ENCODE measurements around the gene TAS2R20. TPM values are rescaled to one million over a fixed set of nuclear protein-coding genes. Genes with fewer than 3 reads are reported as not detected.

TAS2R20 gene
- total RNA-seq, 1 experiment from 2014 or later = 1.3 TPM

DNA sequence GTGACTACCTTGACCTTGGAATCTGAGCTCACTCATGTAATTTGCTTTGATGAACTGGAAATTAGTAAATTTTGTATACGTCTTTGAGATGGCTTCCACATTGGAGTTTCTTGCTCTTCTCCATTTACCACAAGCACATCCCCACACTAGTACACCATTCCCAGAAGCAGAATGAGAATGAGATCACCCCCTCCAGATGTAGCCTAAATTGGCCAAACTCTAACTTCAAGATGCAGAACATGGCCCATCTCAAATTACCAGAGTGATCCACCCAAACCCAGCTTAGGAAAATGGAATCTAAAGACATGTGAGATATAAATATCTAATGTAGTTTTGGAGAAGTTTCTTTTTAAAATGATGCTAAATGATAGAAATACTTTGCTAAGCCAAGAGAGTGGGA lies 9.5 kb upstream of the TAS2R20 start:
- H4K5ac ChIP-seq (ENCODE audit: insufficient read length, low read depth, low read length) = no peak overlapping the region
- no peak overlapping the region for H3K27ac Mint-ChIP-seq
- H3K18ac ChIP-seq (ENCODE audit: insufficient read length, low read depth, low read length) = no peak overlapping the region
- H2BK15ac ChIP-seq (ENCODE audit: low read depth, low read length) = no peak overlapping the region
- no peaks in the 10 kb centered on the region for H3K27me3 Mint-ChIP-seq (ENCODE audit: low read depth)
- no peaks in the 10 kb centered on the region for H3K4me1 ChIP-seq (ENCODE audit: insufficient read depth, low read length)
- no peak overlapping the region for H3K9ac ChIP-seq (ENCODE audit: extremely low read depth, insufficient read length, low read length)
- no peaks in the 10 kb centered on the region for H3K79me2 ChIP-seq (ENCODE audit: insufficient read depth, low read length)
- H3K14ac ChIP-seq (ENCODE audit: insufficient read depth, low read length) = no peak overlapping the region
- no peak overlapping the region for H3K27ac ChIP-seq (ENCODE audit: insufficient read length, low read depth, low read length)
- H3K27me3 ChIP-seq (ENCODE audit: insufficient read depth, low read length) = no peaks in the 10 kb centered on the region
- H3K9me3 Mint-ChIP-seq = no peaks in the 10 kb centered on the region
- no peak overlapping the region for H2AFZ ChIP-seq (ENCODE audit: low read length)
- H3T11ph ChIP-seq (ENCODE audit: low read length) = no peak overlapping the region
- H4K8ac ChIP-seq (replicated peaks; ENCODE audit: insufficient read length, low read depth, low read length) = no peak overlapping the region
- no peaks in the 10 kb centered on the region for H4K20me1 ChIP-seq (ENCODE audit: control insufficient read depth, insufficient read depth, insufficient read length)
- no peaks in the 10 kb centered on the region for H3K9me3 ChIP-seq (ENCODE audit: control insufficient read depth, low read depth, low read length)
- H3K4me2 ChIP-seq (ENCODE audit: insufficient read depth, insufficient read length, low read length) = no peak overlapping the region
- H3K56ac ChIP-seq (ENCODE audit: insufficient read length, low read depth, low read length) = no peak overlapping the region
- H3K79me1 ChIP-seq (ENCODE audit: insufficient read depth, low read depth, low read length, poor library complexity, severe bottlenecking) = no peaks in the 10 kb centered on the region
- H2AK5ac ChIP-seq (ENCODE audit: insufficient read length, low read length) = no peak overlapping the region
- no peaks in the 10 kb centered on the region for H3K4me1 Mint-ChIP-seq
- H4K91ac ChIP-seq (ENCODE audit: insufficient read length, low read depth, low read length) = no peak overlapping the region
- no peak overlapping the region for H3K4ac ChIP-seq (ENCODE audit: low read depth, low read length)
- H2BK20ac ChIP-seq (ENCODE audit: low read depth, low read length, poor library complexity, severe bottlenecking) = no peak overlapping the region
- TF ChIP-seq CTCF (conservative IDR thresholded peaks at IDR 0.05) = no peak
- no peak overlapping the region for H2BK5ac ChIP-seq (ENCODE audit: insufficient read length, low read length)
- H3K23me2 ChIP-seq (ENCODE audit: insufficient read length, low read depth, low read length, poor library complexity, severe bottlenecking) = no peaks in the 10 kb centered on the region
- no peak overlapping the region for H2BK120ac ChIP-seq (ENCODE audit: low read depth, low read length, poor library complexity, severe bottlenecking)
- H2BK12ac ChIP-seq (ENCODE audit: insufficient read length, low read depth, low read length) = no peak overlapping the region
- peaks cover 0 to 3% (median 0%) of the 10 kb centered on the region in 3 experiments; a peak in 2 of 7 replicates for H3K36me3 Mint-ChIP-seq (ENCODE audit: insufficient read depth in 1 of 3, low read depth in 3 of 3)
- no peak overlapping the region for H3K4me3 Mint-ChIP-seq
- no CpG with 5 or more reads among the region's 1 CpG for WGBS (ENCODE audit: extremely low coverage, insufficient read length, low lambda C conversion rate)
- DNase-seq = no peak
- H3K23ac ChIP-seq (ENCODE audit: insufficient read length, low read depth, low read length) = no peak overlapping the region
